Naive thymus-derived CD8-positive, alpha-beta T cell (primary cell): ENCODE data around the gene LARP4B. TPM values are rescaled to one million over a fixed set of nuclear protein-coding genes. Genes with fewer than 3 reads are reported as not detected.

Experiments used
- ATAC-seq, 2 donors: fragments of 150-1000 bp; cut with Tn5 transposase in 1 of 2; sonication (Bioruptor Pico), chemical (Tn5 transposase) in 1 of 2; 1 replicate in 1 of 2; 2 replicates in 1 of 2; pipeline ENCODE4 v1.10.0; 2021; ENCODE audit warnings: mild to moderate bottlenecking in 2 of 2, moderate library complexity in 2 of 2
- POLR2A ChIA-PET: fragments of 350-600 bp; sonication (Branson Sonifier 250); formaldehyde crosslinking; loops from one replicate; lab custom pipeline; 2021; ENCODE audit warnings: antibody characterized with exemption; lab: Charles Lee
- DNase-seq, 10 donors: peaks; one replicate each; pipeline versions ENCODE4 v3.0.0 to v3.0.0-alpha.2; 2020 to 2022
- H3K27ac Mint-ChIP-seq, 10 donors: one replicate each; pipeline ENCODE4 v1.8.0; 2020 to 2022; ENCODE audit warnings: mild to moderate bottlenecking in 10 of 10, mixed read lengths in 10 of 10, moderate library complexity in 4 of 10, inconsistent platforms in 1 of 10
- H3K27me3 Mint-ChIP-seq, 5 donors: one replicate each; pipeline ENCODE4 v1.8.0; 2021 to 2022; ENCODE audit warnings: mixed read lengths in 5 of 5
- H3K36me3 Mint-ChIP-seq, 3 donors: one replicate each; pipeline ENCODE4 v1.8.0; 2020 to 2022; ENCODE audit warnings: mixed read lengths in 3 of 3, mild to moderate bottlenecking in 2 of 3, inconsistent platforms in 1 of 3
- H3K4me1 Mint-ChIP-seq, 4 donors: one replicate each; pipeline ENCODE4 v1.8.0; 2021 to 2022; ENCODE audit warnings: mixed read lengths in 4 of 4
- H3K4me3 Mint-ChIP-seq, 10 donors: one replicate each; pipeline ENCODE4 v1.8.0; 2020 to 2022; ENCODE audit warnings: mild to moderate bottlenecking in 10 of 10, mixed read lengths in 10 of 10, moderate library complexity in 6 of 10, inconsistent platforms in 1 of 10
- H3K9me3 Mint-ChIP-seq, 9 donors: one replicate each; pipeline ENCODE4 v1.8.0; 2020 to 2022; ENCODE audit warnings: mixed read lengths in 9 of 9, mild to moderate bottlenecking in 3 of 9, inconsistent platforms in 1 of 9, moderate library complexity in 1 of 9
- polyA plus RNA-seq, 3 donors: library from polyadenylated mRNA; unstranded; fragments of 300-500 nt; fragmentation: Illumina TruSeq; gene quantifications; one replicate each; pipeline ENCODE4 v1.2.3, GENCODE V29; 2021
- total RNA-seq, 8 experiments: library from RNA in 2 of 8; stranded (reverse) in 2 of 8; gene quantifications; one replicate each; pipeline ENCODE4 v1.2.3 and lab custom pipeline; 2021 to 2026

The LARP4B gene
- total and polyA plus RNA-seq, 5 experiments from 2014 or later: 22.8 to 94.8 (median 40.5) TPM

GRCh38 chr10:920450-920849 is 11.1 kb downstream of the LARP4B start:
- ATAC-seq (no peak), DNase-seq (no peak)
- POLR2A ChIA-PET: no interaction called here
- Mint-ChIP-seq H3K9me3 (no peaks in the 10 kb centered on the region), H3K27me3 (no peaks in the 10 kb centered on the region), H3K36me3 (peaks cover 0 to 29% (median 1%) of the 10 kb centered on the region in 3 donors), H3K4me1 (peaks cover 20 to 60% (median 44%) of the 10 kb centered on the region in 4 donors), H3K4me3 (no peak overlapping the region), H3K27ac (peak overlapping the region in 1 of 10 donors; percentile 53)

- ATAC-seq: no peak
- POLR2A ChIA-PET: interaction anchor here (1.3 kb wide), 1 partner anchor 12 kb away, joined by 4 read pairs; the partner anchor contains the start of gene LARP4B
- Mint-ChIP-seq H3K9me3 (no peaks in the 10 kb centered on the region), H3K4me1 (peaks cover 17 to 57% (median 39%) of the 10 kb centered on the region in 4 donors), H3K27me3 (no peaks in the 10 kb centered on the region), H3K36me3 (peaks cover 0 to 29% (median 1%) of the 10 kb centered on the region in 3 donors), H3K4me3 (no peak overlapping the region), H3K27ac (no peak overlapping the region)
- no peak for DNase-seq
These were observed 12.0 kb downstream of the LARP4B start for GRCh38 chr10:919481-919880.

- Mint-ChIP-seq H3K9me3 (no peaks in the 10 kb centered on the region), H3K4me3 (no peak overlapping the region), H3K27me3 (no peaks in the 10 kb centered on the region), H3K27ac (no peak overlapping the region), H3K4me1 (peaks cover 11 to 51% (median 35%) of the 10 kb centered on the region in 4 donors), H3K36me3 (peaks cover 0 to 21% (median 1%) of the 10 kb centered on the region in 3 donors)
- DNase-seq (no peak), ATAC-seq (no peak)
- POLR2A ChIA-PET: no interaction called here
These were observed 13.5 kb downstream of the LARP4B start for GRCh38 chr10:917999-918398.

GRCh38 chr10:917416-917720 is 14.1 kb downstream of the LARP4B start:
- DNase-seq: no peak
- H3K27ac Mint-ChIP-seq: peak overlapping the region in 4 of 10 donors; percentile 15 to 62 (median 30)
- POLR2A ChIA-PET: no interaction called here
- no peak for ATAC-seq
- peaks cover 13 to 49% (median 35%) of the 10 kb centered on the region in 4 donors for H3K4me1 Mint-ChIP-seq
- H3K9me3 Mint-ChIP-seq: no peaks in the 10 kb centered on the region
- H3K36me3 Mint-ChIP-seq: peaks cover 0 to 20% (median 1%) of the 10 kb centered on the region in 3 donors
- H3K27me3 Mint-ChIP-seq: no peaks in the 10 kb centered on the region
- H3K4me3 Mint-ChIP-seq: no peak overlapping the region

GRCh38 chr10:916716-917415 is 14.6 kb downstream of the LARP4B start:
- peaks cover 0 to 22% (median 1%) of the 10 kb centered on the region in 3 donors for H3K36me3 Mint-ChIP-seq
- H3K9me3 Mint-ChIP-seq: no peaks in the 10 kb centered on the region
- peaks cover 13 to 44% (median 32%) of the 10 kb centered on the region in 4 donors for H3K4me1 Mint-ChIP-seq
- DNase-seq (no peak), ATAC-seq (no peak)
- H3K27ac Mint-ChIP-seq: peak overlapping the region in 1 of 10 donors; percentile 16
- POLR2A ChIA-PET: no interaction called here
- H3K4me3 Mint-ChIP-seq: no peak overlapping the region
- H3K27me3 Mint-ChIP-seq: no peaks in the 10 kb centered on the region

- Mint-ChIP-seq H3K27me3 (no peaks in the 10 kb centered on the region), H3K27ac (peak overlapping the region in 7 of 10 donors; percentile 3 to 66 (median 44)), H3K9me3 (no peaks in the 10 kb centered on the region), H3K4me1 (peaks cover 14 to 36% (median 25%) of the 10 kb centered on the region in 4 donors), H3K36me3 (peaks cover 0 to 52% (median 0%) of the 10 kb centered on the region in 3 donors), H3K4me3 (no peak overlapping the region)
- POLR2A ChIA-PET: no interaction called here
- DNase-seq: no peak
- no peak for ATAC-seq
These were observed 21.7 kb downstream of the LARP4B start for GRCh38 chr10:909831-910230.

GRCh38 chr10:905972-906371 is 25.5 kb downstream of the LARP4B start:
- H3K4me3 Mint-ChIP-seq: no peak overlapping the region
- H3K9me3 Mint-ChIP-seq: no peaks in the 10 kb centered on the region
- POLR2A ChIA-PET: no interaction called here
- peaks cover 16 to 51% (median 40%) of the 10 kb centered on the region in 4 donors for H3K4me1 Mint-ChIP-seq
- no peak for DNase-seq
- ATAC-seq: no peak
- H3K27me3 Mint-ChIP-seq: no peaks in the 10 kb centered on the region
- H3K27ac Mint-ChIP-seq: peak overlapping the region in 2 of 10 donors; percentile 37 to 43
- peaks cover 0 to 51% (median 3%) of the 10 kb centered on the region in 3 donors for H3K36me3 Mint-ChIP-seq

- POLR2A ChIA-PET: no interaction called here
- Mint-ChIP-seq H3K36me3 (peaks cover 0 to 48% (median 3%) of the 10 kb centered on the region in 3 donors), H3K27ac (peak overlapping the region in 3 of 10 donors; percentile 16 to 46 (median 43)), H3K4me1 (peaks cover 16 to 53% (median 40%) of the 10 kb centered on the region in 4 donors), H3K9me3 (no peaks in the 10 kb centered on the region), H3K4me3 (no peak overlapping the region), H3K27me3 (no peaks in the 10 kb centered on the region)
- DNase-seq (no peak), ATAC-seq (no peak)
These were observed 26.0 kb downstream of the LARP4B start for GRCh38 chr10:905503-905902.

GRCh38 chr10:904403-904802 is 27.1 kb downstream of the LARP4B start:
- POLR2A ChIA-PET: no interaction called here
- H3K4me1 Mint-ChIP-seq: peaks cover 17 to 53% (median 41%) of the 10 kb centered on the region in 4 donors

GRCh38 chr10:898141-898540 is 33.4 kb downstream of the LARP4B start:
- no peak for ATAC-seq
- no peak for DNase-seq
- POLR2A ChIA-PET: no interaction called here
- Mint-ChIP-seq H3K27me3 (no peaks in the 10 kb centered on the region), H3K36me3 (peaks cover 0 to 20% (median 3%) of the 10 kb centered on the region in 3 donors), H3K27ac (no peak overlapping the region), H3K4me1 (peaks cover 22 to 67% (median 57%) of the 10 kb centered on the region in 4 donors), H3K9me3 (no peaks in the 10 kb centered on the region), H3K4me3 (no peak overlapping the region)

More at GRCh38 chr10:904403-904802, 27.1 kb downstream of the LARP4B start:
- Mint-ChIP-seq H3K36me3 (peaks cover 0 to 40% (median 3%) of the 10 kb centered on the region in 3 donors), H3K4me3 (no peak overlapping the region), H3K27me3 (no peaks in the 10 kb centered on the region), H3K27ac (no peak overlapping the region), H3K9me3 (no peaks in the 10 kb centered on the region)
- DNase-seq: no peak
- no peak for ATAC-seq

- H3K4me1 Mint-ChIP-seq: peaks cover 21 to 63% (median 52%) of the 10 kb centered on the region in 4 donors
- H3K27ac Mint-ChIP-seq: peak overlapping the region in 1 of 10 donors; percentile 39
- POLR2A ChIA-PET: interaction anchor here (0.7 kb wide), 1 partner anchor 90 kb away, joined by 4 read pairs; no protein-coding TSS in a partner anchor
These were observed 34.5 kb downstream of the LARP4B start for GRCh38 chr10:896982-897381.

GRCh38 chr10:895324-895723 is 36.2 kb downstream of the LARP4B start:
- DNase-seq (no peak), ATAC-seq (no peak)
- Mint-ChIP-seq H3K36me3 (peaks cover 0 to 6% (median 0%) of the 10 kb centered on the region in 3 donors), H3K4me1 (peaks cover 20 to 60% (median 50%) of the 10 kb centered on the region in 4 donors), H3K4me3 (no peak overlapping the region), H3K9me3 (no peaks in the 10 kb centered on the region), H3K27me3 (no peaks in the 10 kb centered on the region), H3K27ac (no peak overlapping the region)
- POLR2A ChIA-PET: no interaction called here

More at GRCh38 chr10:896982-897381, 34.5 kb downstream of the LARP4B start:
- Mint-ChIP-seq H3K9me3 (no peaks in the 10 kb centered on the region), H3K27me3 (no peaks in the 10 kb centered on the region), H3K36me3 (peaks cover 0 to 17% (median 2%) of the 10 kb centered on the region in 3 donors), H3K4me3 (no peak overlapping the region)
- no peak for ATAC-seq
- no peak for DNase-seq

GRCh38 chr10:878895-879294 is 52.6 kb downstream of the LARP4B start:
- no peak for DNase-seq
- peaks cover 0 to 86% (median 10%) of the 10 kb centered on the region in 3 donors for H3K36me3 Mint-ChIP-seq
- POLR2A ChIA-PET: no interaction called here
- H3K4me3 Mint-ChIP-seq: no peak overlapping the region
- H3K9me3 Mint-ChIP-seq: no peaks in the 10 kb centered on the region
- H3K4me1 Mint-ChIP-seq: peaks cover 0 to 22% (median 15%) of the 10 kb centered on the region in 4 donors
- no peak for ATAC-seq
- H3K27me3 Mint-ChIP-seq: no peaks in the 10 kb centered on the region
- H3K27ac Mint-ChIP-seq: peak overlapping the region in 3 of 10 donors; percentile 23 to 65 (median 51)
